ENCODE data around the gene ST6GAL1. TPM values are rescaled to one million over a fixed set of nuclear protein-coding genes. Genes with fewer than 3 reads are reported as not detected.

The ST6GAL1 gene
- total and polyA plus RNA-seq, 12 donors: 19.5 to 94.7 (median 65.8) TPM

- peaks cover 9 to 85% (median 69%) of the 10 kb centered on the region in 9 donors for H3K4me1 ChIP-seq
- peaks cover 0 to 25% (median 0%) of the 10 kb centered on the region in 9 donors for H3K36me3 ChIP-seq
- no peaks in the 10 kb centered on the region for H3K9me3 ChIP-seq
- H3K4me3 ChIP-seq: no peak overlapping the region
- intact Hi-C loops (cut with DNase I): no loop called here
- H3K27me3 ChIP-seq: no peaks in the 10 kb centered on the region
- ATAC-seq (no peak), DNase-seq (no peak)
- H3K27ac ChIP-seq: peak overlapping the region in 3 of 10 donors; percentile 16 to 46 (median 23)
- no peak for TF ChIP-seq CTCF (IDR thresholded peaks at IDR 0.05)
- WGBS, 2 donors: 67 to 77% methylated on average over 4 of the region's 4 CpGs
These were observed 30.0 kb downstream of the ST6GAL1 start for GRCh38 chr3:186960347-186960746.

- ATAC-seq: no peak
- 77% methylated on average over 1 of the region's 1 CpG for WGBS, 2 donors
These were observed 32.1 kb downstream of the ST6GAL1 start for GRCh38 chr3:186962445-186962844.

GRCh38 chr3:186963636-186964035, 33.3 kb downstream of the ST6GAL1 start:
- Histone ChIP-seq H3K27ac (peak overlapping the region in 6 of 10 donors; percentile 17 to 74 (median 62)), H3K4me3 (no peak overlapping the region), H3K9me3 (no peaks in the 10 kb centered on the region), H3K36me3 (peaks cover 0 to 38% (median 0%) of the 10 kb centered on the region in 9 donors), H3K27me3 (no peaks in the 10 kb centered on the region), H3K4me1 (peaks cover 11 to 94% (median 79%) of the 10 kb centered on the region in 9 donors)
- 51 to 64% methylated on average over 5 of the region's 5 CpGs for WGBS, 2 donors
- ATAC-seq: no peak
- intact Hi-C loops (cut with DNase I): no loop called here
- TF ChIP-seq CTCF (IDR thresholded peaks at IDR 0.05): no peak
- no peak for DNase-seq

More at GRCh38 chr3:186962445-186962844, 32.1 kb downstream of the ST6GAL1 start:
- no peak for TF ChIP-seq CTCF (IDR thresholded peaks at IDR 0.05)
- intact Hi-C loops (cut with DNase I): no loop called here
- H3K4me3 ChIP-seq: no peak overlapping the region
- peaks cover 0 to 32% (median 0%) of the 10 kb centered on the region in 9 donors for H3K36me3 ChIP-seq
- H3K9me3 ChIP-seq: no peaks in the 10 kb centered on the region
- H3K27me3 ChIP-seq: no peaks in the 10 kb centered on the region
- H3K27ac ChIP-seq: peak overlapping the region in 2 of 10 donors; percentile 19 to 50
- DNase-seq: no peak
- peaks cover 11 to 92% (median 76%) of the 10 kb centered on the region in 9 donors for H3K4me1 ChIP-seq

- no peak for ATAC-seq
- no peak overlapping the region for H3K4me3 ChIP-seq
- peaks cover 11 to 95% (median 74%) of the 10 kb centered on the region in 9 donors for H3K4me1 ChIP-seq
- H3K9me3 ChIP-seq: no peaks in the 10 kb centered on the region
- H3K36me3 ChIP-seq: peaks cover 0 to 38% (median 0%) of the 10 kb centered on the region in 9 donors
- DNase-seq: no peak
- no peaks in the 10 kb centered on the region for H3K27me3 ChIP-seq
- H3K27ac ChIP-seq: peak overlapping the region in 6 of 10 donors; percentile 55 to 74 (median 68)
- intact Hi-C loops (cut with DNase I): no loop called here
- no peak for TF ChIP-seq CTCF (IDR thresholded peaks at IDR 0.05)
- 93 to 97% methylated on average over 6 of the region's 6 CpGs for WGBS, 2 donors
These were observed 33.7 kb downstream of the ST6GAL1 start for GRCh38 chr3:186964071-186964470.

Measured in heart right ventricle (tissue), 16 donors.